Neuronal stem cell (in vitro differentiated cells): ENCODE data around the gene MS4A2.

Experiments used
- DNase-seq: peaks from one replicate; pipeline ENCODE4 v3.0.0-alpha.2; 2013; ENCODE audit warnings: low spot score
- H2AFZ ChIP-seq: one replicate; pipeline ENCODE4 v1.6.1; 2013; ENCODE audit warnings: mild to moderate bottlenecking, low read length, inconsistent platforms
- H2AK5ac ChIP-seq: 2 replicates; pipeline ENCODE4 v1.6.1; 2013; ENCODE audit warnings: low read depth, mild to moderate bottlenecking, inconsistent platforms, low read length, moderate library complexity, mixed read lengths
- H2BK120ac ChIP-seq: 2 replicates; pipeline ENCODE4 v1.6.1; 2013; ENCODE audit warnings: low read depth, mild to moderate bottlenecking, inconsistent platforms, low read length, moderate library complexity, mixed read lengths
- H2BK12ac ChIP-seq: one replicate; pipeline ENCODE4 v1.6.1; 2013; ENCODE audit warnings: low read length, inconsistent platforms
- H2BK15ac ChIP-seq: 2 replicates; pipeline ENCODE4 v1.6.1; 2013; ENCODE audit warnings: mild to moderate bottlenecking, low read length, inconsistent platforms, mixed read lengths
- H2BK5ac ChIP-seq: one replicate; pipeline ENCODE4 v1.6.1; 2013; ENCODE audit warnings: inconsistent platforms, mild to moderate bottlenecking, low read length, moderate library complexity
- H3K14ac ChIP-seq: one replicate; pipeline ENCODE4 v1.6.1; 2013; ENCODE audit warnings: low read length, inconsistent platforms
- H3K18ac ChIP-seq: 2 replicates; pipeline ENCODE4 v1.6.1; 2013; ENCODE audit warnings: low read length, inconsistent platforms
- H3K23ac ChIP-seq: 2 replicates; pipeline ENCODE4 v1.6.1; 2013; ENCODE audit warnings: low read depth, mild to moderate bottlenecking, mixed read lengths, low read length, inconsistent platforms; ENCODE audit not compliant: poor library complexity
- H3K27ac ChIP-seq: replicated peaks from 3 replicates; pipeline ENCODE4 v1.5.1; 2013; ENCODE audit warnings: low read length, inconsistent platforms
- H3K27me3 ChIP-seq, 3 experiments: 2 replicates each; pipeline ENCODE4 v1.6.1; 2013; ENCODE audit warnings: low read length in 3 of 3, mild to moderate bottlenecking in 2 of 3, inconsistent platforms in 1 of 3, low read depth in 1 of 3, mixed read lengths in 1 of 3, moderate library complexity in 1 of 3; ENCODE audit not compliant: control insufficient read depth in 3 of 3, insufficient read depth in 3 of 3
- H3K36me3 ChIP-seq, 2 donors: replicated peaks in 1 of 2; 2 replicates each; pipeline ENCODE4 v1.6.1; 2013; ENCODE audit warnings: low read length in 2 of 2; ENCODE audit not compliant: control insufficient read depth in 2 of 2, insufficient read depth in 2 of 2
- H3K4ac ChIP-seq: 2 replicates; pipeline ENCODE4 v1.6.1; 2013; ENCODE audit warnings: inconsistent platforms, mild to moderate bottlenecking, low read length, moderate library complexity
- H3K4me1 ChIP-seq, 2 donors: 1 replicate in 1 of 2; 2 replicates in 1 of 2; pipeline ENCODE4 v1.6.1; 2013; ENCODE audit warnings: low read length in 2 of 2, low read depth in 1 of 2; ENCODE audit not compliant: control insufficient read depth in 2 of 2, insufficient read depth in 1 of 2
- H3K4me2 ChIP-seq: one replicate; pipeline ENCODE4 v1.6.1; 2013; ENCODE audit warnings: mild to moderate bottlenecking, low read length, inconsistent platforms; ENCODE audit not compliant: insufficient read depth, poor library complexity, severe bottlenecking
- H3K4me3 ChIP-seq, 2 donors: 2 replicates each; pipeline ENCODE4 v1.5.1; 2013; ENCODE audit warnings: low read length in 2 of 2, mild to moderate bottlenecking in 2 of 2, inconsistent platforms in 1 of 2, moderate library complexity in 1 of 2
- H3K79me1 ChIP-seq: one replicate; pipeline ENCODE4 v1.6.1; 2013; ENCODE audit warnings: low read depth, mild to moderate bottlenecking, inconsistent platforms, low read length, moderate library complexity
- H3K9ac ChIP-seq: one replicate; pipeline ENCODE4 v1.6.1; 2013; ENCODE audit warnings: mild to moderate bottlenecking, low read depth, low read length, inconsistent platforms; ENCODE audit not compliant: poor library complexity
- H3K9me3 ChIP-seq, 2 donors: replicated peaks in 1 of 2; 2 replicates each; pipeline versions ENCODE3 to v1.6.1; 2013; ENCODE audit warnings: low read length in 2 of 2, mild to moderate bottlenecking in 2 of 2, inconsistent platforms in 1 of 2, low read depth in 1 of 2, mixed read lengths in 1 of 2, moderate library complexity in 1 of 2; ENCODE audit not compliant: control insufficient read depth in 2 of 2, insufficient read depth in 1 of 2
- H4K8ac ChIP-seq: one replicate; pipeline ENCODE4 v1.6.1; 2013; ENCODE audit warnings: low read depth, mild to moderate bottlenecking, inconsistent platforms, low read length, moderate library complexity
- H4K91ac ChIP-seq: one replicate; pipeline ENCODE4 v1.6.1; 2013; ENCODE audit warnings: low read length, low read depth, mild to moderate bottlenecking, inconsistent platforms; ENCODE audit not compliant: poor library complexity
- WGBS, 2 donors: extraction: QIAGEN DNeasy Blood & Tissue Kit; methylation state at CpG; one replicate each; pipeline ENCODE4 v1.1.7; 2013; ENCODE audit warnings: missing lambda C conversion rate in 2 of 2, mixed read lengths in 1 of 2; ENCODE audit not compliant: insufficient read length in 2 of 2, insufficient replicate concordance in 1 of 2; ENCODE audit errors: extremely low coverage in 2 of 2; 5-methylcytosine and 5-hydroxymethylcytosine counted together

Gene MS4A2

GRCh38 chr11:60077981-60078380 lies 10.5 kb upstream of the MS4A2 start:
- no peak overlapping the region for H3K18ac ChIP-seq
- H3K79me1 ChIP-seq = no peaks in the 10 kb centered on the region
- H3K14ac ChIP-seq = no peak overlapping the region
- H4K91ac ChIP-seq = no peak overlapping the region
- no peak overlapping the region for H3K4me3 ChIP-seq
- no peak overlapping the region for H2BK5ac ChIP-seq
- H2AFZ ChIP-seq = no peak overlapping the region
- no CpG with 5 or more reads among the region's 1 CpG for WGBS, 2 donors
- H2BK12ac ChIP-seq = no peak overlapping the region
- H3K9me3 ChIP-seq = no peaks in the 10 kb centered on the region
- no peak overlapping the region for H3K4me2 ChIP-seq
- no peak for DNase-seq
- no peaks in the 10 kb centered on the region for H3K27me3 ChIP-seq
- no peak overlapping the region for H2AK5ac ChIP-seq
- no peak overlapping the region for H3K4ac ChIP-seq
- H3K23ac ChIP-seq = no peak overlapping the region
- H3K4me1 ChIP-seq = no peaks in the 10 kb centered on the region
- no peak overlapping the region for H2BK120ac ChIP-seq
- no peak overlapping the region for H3K27ac ChIP-seq
- no peak overlapping the region for H2BK15ac ChIP-seq
- no peaks in the 10 kb centered on the region for H3K36me3 ChIP-seq
- H3K9ac ChIP-seq = no peak overlapping the region
- no peak overlapping the region for H4K8ac ChIP-seq

- Histone ChIP-seq H2BK12ac (no peak overlapping the region), H3K23ac (no peak overlapping the region), H2BK120ac (no peak overlapping the region), H3K36me3 (no peaks in the 10 kb centered on the region), H3K4me1 (no peaks in the 10 kb centered on the region), H3K9ac (no peak overlapping the region), H2AFZ (no peak overlapping the region), H3K14ac (no peak overlapping the region), H3K9me3 (no peaks in the 10 kb centered on the region), H2BK5ac (no peak overlapping the region), H3K27ac (no peak overlapping the region), H4K91ac (no peak overlapping the region), H3K18ac (no peak overlapping the region), H4K8ac (no peak overlapping the region), H3K4me3 (no peak overlapping the region), H3K4me2 (no peak overlapping the region), H3K79me1 (no peaks in the 10 kb centered on the region), H3K27me3 (no peaks in the 10 kb centered on the region), H2AK5ac (no peak overlapping the region), H2BK15ac (no peak overlapping the region), H3K4ac (no peak overlapping the region)
- DNase-seq = no peak
- WGBS, 2 donors = no CpG with 5 or more reads among the region's 4 CpGs
These were observed 9.7 kb upstream of the MS4A2 start for GRCh38 chr11:60078745-60079144.

GRCh38 chr11:60080535-60080934 lies 7.9 kb upstream of the MS4A2 start:
- no peak overlapping the region for H3K4me2 ChIP-seq
- H3K4ac ChIP-seq = no peak overlapping the region
- no peak for DNase-seq
- H3K18ac ChIP-seq = no peak overlapping the region
- H2AFZ ChIP-seq = no peak overlapping the region
- no peaks in the 10 kb centered on the region for H3K79me1 ChIP-seq
- no peak overlapping the region for H3K27ac ChIP-seq
- no peaks in the 10 kb centered on the region for H3K27me3 ChIP-seq
- H4K8ac ChIP-seq = no peak overlapping the region
- H2BK5ac ChIP-seq = no peak overlapping the region
- H3K9me3 ChIP-seq = no peaks in the 10 kb centered on the region
- no peak overlapping the region for H3K23ac ChIP-seq
- no peak overlapping the region for H2BK15ac ChIP-seq
- no peak overlapping the region for H3K14ac ChIP-seq
- H2BK12ac ChIP-seq = no peak overlapping the region
- H3K4me1 ChIP-seq = no peaks in the 10 kb centered on the region
- H4K91ac ChIP-seq = no peak overlapping the region
- H2BK120ac ChIP-seq = no peak overlapping the region
- H3K36me3 ChIP-seq = no peaks in the 10 kb centered on the region
- no peak overlapping the region for H2AK5ac ChIP-seq
- no CpG with 5 or more reads among the region's 3 CpGs for WGBS, 2 donors
- no peak overlapping the region for H3K9ac ChIP-seq
- no peak overlapping the region for H3K4me3 ChIP-seq

GRCh38 chr11:60084631-60085273 lies 3.7 kb upstream of the MS4A2 start:
- no peak overlapping the region for H3K4ac ChIP-seq
- no peak overlapping the region for H2AFZ ChIP-seq
- no peak overlapping the region for H2BK5ac ChIP-seq
- no peak overlapping the region for H2BK12ac ChIP-seq
- H3K36me3 ChIP-seq = no peaks in the 10 kb centered on the region
- H3K9ac ChIP-seq = no peak overlapping the region
- H3K4me3 ChIP-seq = no peak overlapping the region
- H3K14ac ChIP-seq = no peak overlapping the region
- no CpG with 5 or more reads among the region's 3 CpGs for WGBS, 2 donors
- H2AK5ac ChIP-seq = no peak overlapping the region
- H3K23ac ChIP-seq = no peak overlapping the region
- H3K4me2 ChIP-seq = no peak overlapping the region
- no peaks in the 10 kb centered on the region for H3K9me3 ChIP-seq
- no peak overlapping the region for H2BK120ac ChIP-seq
- no peaks in the 10 kb centered on the region for H3K79me1 ChIP-seq
- no peak for DNase-seq
- H3K4me1 ChIP-seq = no peaks in the 10 kb centered on the region
- no peak overlapping the region for H4K8ac ChIP-seq
- no peak overlapping the region for H2BK15ac ChIP-seq
- no peak overlapping the region for H3K27ac ChIP-seq
- H4K91ac ChIP-seq = no peak overlapping the region
- no peak overlapping the region for H3K18ac ChIP-seq
- H3K27me3 ChIP-seq = no peaks in the 10 kb centered on the region
